Duodenal mucosa (tissue), 2 donors: ENCODE data around the gene PCCA.

ENCODE experiments used
- H3K27ac ChIP-seq: one replicate; pipeline ENCODE4 v1.7.0; 2013; ENCODE audit warnings: low read depth, low read length
- H3K27me3 ChIP-seq, 2 donors: one replicate each; pipeline ENCODE4 v1.7.0; 2013; ENCODE audit warnings: low read length in 2 of 2, control low read depth in 1 of 2; ENCODE audit not compliant: insufficient read depth in 2 of 2, control insufficient read depth in 1 of 2
- H3K36me3 ChIP-seq, 2 donors: one replicate each; pipeline ENCODE4 v1.7.0; 2013; ENCODE audit warnings: low read length in 2 of 2, control low read depth in 1 of 2; ENCODE audit not compliant: insufficient read depth in 2 of 2, control insufficient read depth in 1 of 2
- H3K4me1 ChIP-seq, 2 donors: one replicate each; pipeline ENCODE4 v1.7.0; 2013; ENCODE audit warnings: low read length in 2 of 2, control low read depth in 1 of 2; ENCODE audit not compliant: insufficient read depth in 2 of 2, control insufficient read depth in 1 of 2
- H3K4me3 ChIP-seq, 2 donors: one replicate each; pipeline ENCODE4 v1.7.0; 2013; ENCODE audit warnings: low read length in 2 of 2, low read depth in 1 of 2
- H3K9ac ChIP-seq, 2 donors: one replicate each; pipeline ENCODE4 v1.7.0; 2013; ENCODE audit warnings: low read length in 2 of 2, low read depth in 1 of 2
- H3K9me3 ChIP-seq, 2 donors: one replicate each; pipeline ENCODE4 v1.7.0; 2013; ENCODE audit warnings: low read length in 2 of 2, control low read depth in 1 of 2; ENCODE audit not compliant: control insufficient read depth in 1 of 2

PCCA gene

DNA sequence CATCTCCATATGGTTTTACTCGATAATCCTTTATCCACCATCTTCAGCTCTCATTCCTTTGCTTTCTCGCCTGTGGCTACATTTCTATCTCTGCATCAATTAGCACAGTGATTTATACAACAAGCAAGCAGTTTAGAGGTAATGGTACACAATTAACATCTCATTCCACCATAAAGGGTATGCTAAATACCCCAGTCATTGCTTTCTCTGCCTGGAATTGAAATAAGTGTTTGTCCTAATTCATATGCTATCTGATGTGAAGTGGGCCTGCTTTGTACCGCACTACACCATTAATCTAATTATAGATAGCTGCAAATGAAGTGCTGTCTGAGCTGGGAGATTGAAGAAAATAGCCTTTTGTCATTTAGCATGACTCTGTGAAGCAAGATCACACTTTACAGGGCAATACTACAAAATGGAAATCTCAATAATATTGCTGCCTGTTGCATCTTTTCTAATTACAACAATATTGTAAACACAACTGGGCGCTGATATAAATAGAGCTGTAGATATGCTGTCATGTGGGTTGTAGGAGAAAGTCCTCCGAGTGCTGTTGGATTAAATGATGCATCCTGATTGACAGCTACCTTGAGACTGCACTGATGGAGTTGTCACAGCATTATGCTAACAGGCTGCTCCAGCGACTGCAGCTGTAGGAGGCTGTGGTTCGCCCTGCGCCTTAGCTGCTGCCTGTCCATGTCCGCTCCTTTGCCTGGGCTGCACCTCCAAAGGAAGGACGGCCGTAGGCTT is 421.5 kb downstream of the PCCA start:
- no peak overlapping the region for H3K9ac ChIP-seq
- no peaks in the 10 kb centered on the region for H3K36me3 ChIP-seq
- no peaks in the 10 kb centered on the region for H3K27me3 ChIP-seq
- peaks cover 0 to 4% of the 10 kb centered on the region in 2 donors for H3K4me1 ChIP-seq
- no peaks in the 10 kb centered on the region for H3K9me3 ChIP-seq
- no peak overlapping the region for H3K27ac ChIP-seq
- H3K4me3 ChIP-seq = no peak overlapping the region

DNA sequence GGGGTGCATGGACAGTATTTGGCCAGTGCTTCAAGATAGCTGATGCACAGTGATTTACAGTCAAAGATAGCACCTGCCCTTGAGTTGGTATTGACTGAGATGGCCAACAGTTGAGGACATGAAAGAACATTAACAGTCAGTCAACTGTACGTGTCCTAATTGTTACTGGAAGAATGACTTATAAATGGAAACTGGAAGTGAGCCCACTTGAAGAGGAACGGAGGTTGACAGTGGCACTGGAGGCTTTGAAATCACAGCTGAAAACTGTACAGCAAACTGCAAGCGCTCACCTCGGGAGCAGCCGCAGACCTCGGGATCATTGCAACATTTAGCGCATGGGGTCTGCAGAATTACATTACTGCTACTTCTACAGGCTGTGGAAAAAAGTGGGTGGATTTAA is 422.6 kb downstream of the PCCA start:
- H3K27ac ChIP-seq = no peak overlapping the region
- H3K9ac ChIP-seq = no peak overlapping the region
- H3K4me3 ChIP-seq = no peak overlapping the region
- peaks cover 0 to 4% of the 10 kb centered on the region in 2 donors for H3K36me3 ChIP-seq
- H3K27me3 ChIP-seq = no peaks in the 10 kb centered on the region
- peaks cover 0 to 3% of the 10 kb centered on the region in 2 donors for H3K4me1 ChIP-seq
- H3K9me3 ChIP-seq = no peaks in the 10 kb centered on the region

DNA sequence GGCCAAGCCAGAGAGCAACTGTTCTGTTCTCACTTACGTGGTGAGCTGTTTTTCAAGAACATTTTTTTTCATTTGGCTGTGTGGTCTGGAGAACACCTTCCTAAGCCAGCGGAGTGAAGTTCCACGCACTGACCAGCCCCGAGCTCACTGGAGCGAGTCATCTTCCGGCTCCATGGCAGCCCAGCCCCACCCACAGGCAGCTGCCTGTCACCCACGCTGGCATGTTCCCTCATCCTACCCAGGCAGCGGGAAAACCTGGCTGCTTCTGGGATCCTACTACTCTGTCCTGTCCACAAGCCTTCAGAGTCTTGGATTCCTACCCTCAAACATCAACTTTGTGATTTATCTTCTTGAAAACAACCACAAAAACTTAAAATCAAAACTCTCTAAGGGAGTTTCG is 423.5 kb downstream of the PCCA start:
- H3K36me3 ChIP-seq = peaks cover 0 to 4% of the 10 kb centered on the region in 2 donors
- no peak overlapping the region for H3K4me3 ChIP-seq
- no peaks in the 10 kb centered on the region for H3K27me3 ChIP-seq
- H3K27ac ChIP-seq = no peak overlapping the region
- H3K9ac ChIP-seq = no peak overlapping the region
- H3K4me1 ChIP-seq = peaks cover 3 to 5% of the 10 kb centered on the region in 2 donors
- no peaks in the 10 kb centered on the region for H3K9me3 ChIP-seq

DNA sequence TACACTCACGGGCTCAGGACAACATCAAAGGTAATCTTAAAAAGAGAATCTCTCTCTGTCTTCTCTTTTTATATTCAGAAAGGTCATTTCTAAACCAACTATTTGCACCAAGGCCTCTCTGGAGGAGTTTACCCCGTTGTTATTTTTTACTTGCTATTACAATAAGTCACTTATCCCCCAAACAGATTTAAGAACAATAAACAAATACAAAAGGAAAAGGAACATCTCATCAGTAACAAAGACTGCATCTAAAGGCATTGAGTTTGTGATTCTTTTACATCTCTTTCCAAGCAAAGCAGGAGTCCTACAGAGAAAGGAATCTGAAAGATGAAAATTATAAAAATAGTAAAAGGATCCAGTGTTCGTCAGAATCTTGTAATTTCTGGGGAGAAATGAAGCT is 424.3 kb downstream of the PCCA start:
- Histone ChIP-seq H3K27ac (no peak overlapping the region), H3K4me3 (no peak overlapping the region), H3K9me3 (no peaks in the 10 kb centered on the region), H3K9ac (no peak overlapping the region), H3K36me3 (peaks cover 0 to 4% of the 10 kb centered on the region in 2 donors), H3K4me1 (peaks cover 8 to 10% of the 10 kb centered on the region in 2 donors), H3K27me3 (no peaks in the 10 kb centered on the region)

DNA sequence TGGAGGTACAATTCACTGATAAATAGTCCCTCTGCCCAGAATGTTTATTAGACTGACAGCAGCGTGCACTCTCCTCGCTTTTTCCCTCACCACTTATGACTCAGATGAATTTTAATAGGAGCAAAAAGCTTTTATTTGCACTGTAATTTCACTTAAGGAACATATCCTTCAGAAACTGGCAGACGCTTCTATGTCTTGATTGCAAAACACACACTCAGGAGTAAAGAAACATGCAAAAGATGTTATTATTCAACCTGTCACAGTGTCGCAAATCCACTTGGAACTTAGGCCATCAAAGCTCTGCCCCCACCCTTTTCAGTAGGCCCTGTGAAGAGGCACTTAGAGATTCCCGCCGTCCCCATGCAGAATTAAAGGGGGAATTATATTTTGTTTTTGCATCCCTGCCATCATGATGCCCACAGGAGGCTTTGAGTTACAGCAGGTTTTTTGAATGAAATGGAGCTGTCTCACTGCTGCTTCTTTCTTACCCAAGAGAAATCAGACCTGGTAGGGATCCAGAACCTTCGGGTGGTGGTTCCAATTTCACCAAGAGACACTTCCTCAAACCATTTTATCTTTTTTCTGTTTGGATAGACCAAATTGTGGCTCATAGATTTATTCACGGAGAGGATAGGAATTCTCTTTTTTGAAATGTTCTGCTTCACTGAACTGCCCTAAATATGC is 425.2 kb downstream of the PCCA start:
- H3K4me1 ChIP-seq = peaks cover 8 to 14% of the 10 kb centered on the region in 2 donors
- H3K27ac ChIP-seq = no peak overlapping the region
- no peaks in the 10 kb centered on the region for H3K9me3 ChIP-seq
- no peaks in the 10 kb centered on the region for H3K27me3 ChIP-seq
- H3K4me3 ChIP-seq = no peak overlapping the region
- H3K9ac ChIP-seq = no peak overlapping the region
- H3K36me3 ChIP-seq = peaks cover 0 to 4% of the 10 kb centered on the region in 2 donors

DNA sequence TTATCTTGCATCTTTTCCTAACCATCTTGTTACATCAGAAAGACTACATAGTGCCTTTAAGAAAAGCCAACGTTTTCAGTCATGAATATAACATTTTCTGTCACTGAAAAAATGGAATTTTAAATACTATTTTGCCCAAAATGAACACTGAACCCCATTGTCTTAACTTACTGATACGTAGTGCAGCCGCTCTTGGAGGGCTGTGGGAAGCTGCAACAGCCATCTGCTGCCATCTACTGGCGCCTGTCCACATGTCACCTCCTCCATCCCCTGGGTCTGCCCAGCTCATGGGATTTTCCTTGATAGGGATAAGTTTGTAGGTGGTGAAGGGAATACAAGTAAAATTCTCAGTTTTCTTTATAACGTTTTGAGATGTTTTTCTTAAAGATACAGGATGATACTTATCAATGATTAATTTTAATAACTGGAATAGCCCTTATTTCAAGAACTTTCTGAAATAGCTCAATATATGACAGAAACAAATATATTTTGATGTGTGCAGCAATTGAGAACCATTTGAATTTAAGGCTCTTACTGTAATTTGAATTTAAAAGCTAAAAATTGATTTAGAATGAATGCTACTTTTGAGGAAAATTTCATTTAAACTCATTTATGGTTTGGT is 426.0 kb downstream of the PCCA start:
- Histone ChIP-seq H3K27me3 (no peaks in the 10 kb centered on the region), H3K4me3 (no peak overlapping the region), H3K36me3 (peaks cover 0 to 4% of the 10 kb centered on the region in 2 donors), H3K27ac (no peak overlapping the region), H3K9ac (no peak overlapping the region), H3K4me1 (peaks cover 8 to 14% of the 10 kb centered on the region in 2 donors), H3K9me3 (no peaks in the 10 kb centered on the region)

DNA sequence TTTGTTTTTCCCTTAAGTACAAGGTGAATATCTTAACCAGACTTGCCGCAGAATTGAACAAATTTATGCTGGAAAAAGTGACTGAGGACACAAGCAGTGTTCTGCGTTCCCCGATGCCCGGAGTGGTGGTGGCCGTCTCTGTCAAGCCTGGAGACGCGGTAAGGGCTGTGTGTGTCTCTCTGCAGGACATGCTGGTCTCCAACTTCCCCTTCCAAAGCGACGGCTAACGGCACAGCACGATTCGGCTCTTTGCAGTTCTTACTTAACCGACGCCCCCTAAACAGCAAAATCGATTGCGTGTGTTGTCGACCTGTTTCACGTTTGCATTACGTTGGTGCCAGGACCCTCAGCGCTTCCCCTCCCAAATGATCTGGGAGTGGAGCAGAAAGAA is 426.5 kb downstream of the PCCA start:
- Histone ChIP-seq H3K4me3 (no peak overlapping the region), H3K27me3 (no peaks in the 10 kb centered on the region), H3K27ac (no peak overlapping the region), H3K9ac (no peak overlapping the region), H3K9me3 (no peaks in the 10 kb centered on the region), H3K36me3 (peaks cover 0 to 4% of the 10 kb centered on the region in 2 donors), H3K4me1 (peaks cover 8 to 14% of the 10 kb centered on the region in 2 donors)

DNA sequence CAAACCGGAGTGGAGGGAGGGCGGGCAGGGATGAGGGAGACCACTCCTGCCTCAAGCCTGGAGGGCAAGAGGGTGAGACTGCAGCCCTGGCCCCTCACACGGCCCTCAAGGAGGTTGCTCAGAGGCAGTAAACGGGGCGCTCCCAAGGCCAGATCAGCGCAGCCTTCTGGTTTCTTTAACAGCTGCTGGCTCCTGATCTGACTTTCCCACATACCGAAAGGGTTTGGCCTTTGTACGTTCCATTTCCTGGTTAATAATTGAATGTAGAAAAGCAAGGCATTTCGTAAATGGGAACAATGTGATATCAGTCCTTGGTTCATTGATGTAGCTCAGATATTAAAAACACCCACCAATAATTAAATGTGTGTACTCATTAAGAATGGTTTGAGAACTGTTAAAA is 428.2 kb downstream of the PCCA start:
- H3K9me3 ChIP-seq = no peaks in the 10 kb centered on the region
- peaks cover 0 to 4% of the 10 kb centered on the region in 2 donors for H3K36me3 ChIP-seq
- H3K9ac ChIP-seq = no peak overlapping the region

DNA sequence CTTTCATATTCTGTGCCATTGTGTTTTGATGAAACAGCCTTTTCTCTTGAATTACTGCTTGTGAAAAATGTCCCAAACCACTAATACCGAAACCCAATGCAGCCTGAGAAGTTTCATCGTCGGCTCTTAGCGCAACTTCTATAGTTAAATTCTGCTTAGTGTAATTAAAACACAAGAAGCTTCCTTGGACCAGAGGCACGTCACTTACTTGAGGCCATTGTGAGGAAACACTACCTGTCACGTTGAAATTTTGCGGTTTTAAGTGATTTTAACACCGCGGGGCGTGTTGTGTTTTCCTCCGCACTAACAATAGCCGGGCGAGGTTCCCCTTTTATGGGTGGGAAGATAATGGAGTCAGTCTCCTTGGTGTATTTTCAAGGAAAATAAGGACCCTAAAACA is 428.8 kb downstream of the PCCA start:
- Histone ChIP-seq H3K4me1 (peaks cover 13 to 15% of the 10 kb centered on the region in 2 donors), H3K9me3 (no peaks in the 10 kb centered on the region), H3K36me3 (peaks cover 0 to 4% of the 10 kb centered on the region in 2 donors), H3K4me3 (peak overlapping the region; percentile 18 to 33), H3K9ac (no peak overlapping the region), H3K27ac (no peak overlapping the region), H3K27me3 (no peaks in the 10 kb centered on the region)

More for the DNA sequence above, 428.2 kb downstream of the PCCA start:
- Histone ChIP-seq H3K27me3 (no peaks in the 10 kb centered on the region), H3K27ac (no peak overlapping the region), H3K4me1 (peaks cover 8 to 14% of the 10 kb centered on the region in 2 donors), H3K4me3 (peak overlapping the region; percentile 18 to 33)
